Measurements from ENCODE around the gene CMIP.

The CMIP gene

DNA sequence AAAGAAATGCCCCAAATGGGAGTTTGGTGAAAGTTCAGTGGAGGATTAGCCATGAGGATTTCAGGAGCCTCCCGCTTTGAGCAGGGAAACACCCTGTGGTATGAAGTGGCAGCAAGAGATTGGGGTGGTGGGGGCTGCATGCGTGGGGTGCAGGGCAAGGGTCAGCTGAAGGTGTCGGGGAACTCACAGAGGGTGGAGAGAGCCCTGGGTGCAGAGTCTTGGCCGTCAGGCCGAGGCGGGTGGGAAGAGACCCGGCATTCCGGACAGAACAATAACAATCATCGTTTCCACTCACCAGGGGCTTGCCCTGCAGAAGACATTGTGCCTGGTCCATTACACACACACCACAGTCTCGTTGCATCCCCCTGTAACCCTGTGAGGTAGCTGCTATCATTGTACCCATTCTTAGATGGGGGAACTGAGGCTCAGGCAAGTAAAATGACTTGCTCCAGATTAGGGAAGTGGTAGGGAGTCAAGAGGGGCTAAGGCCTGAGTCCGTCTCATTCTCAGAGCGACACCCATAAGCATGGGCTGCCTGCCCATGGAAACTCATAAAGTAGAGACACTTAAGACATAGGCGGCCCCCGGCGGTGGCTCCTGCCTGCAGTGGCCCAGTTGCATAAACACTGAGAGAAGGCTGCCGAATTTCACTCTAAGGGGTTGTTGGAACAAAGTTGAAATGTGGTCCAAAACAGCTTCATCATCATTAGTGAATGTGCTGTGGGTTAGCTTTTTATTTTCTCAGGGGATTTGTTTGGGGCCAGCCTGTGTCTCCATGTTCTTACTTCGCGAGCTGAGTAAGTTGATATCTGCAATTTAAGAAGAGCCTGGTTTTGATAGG lies 93.3 kb downstream of the CMIP start:
- Histone ChIP-seq H2AFZ (no peak overlapping the region), H3K27ac (no peak overlapping the region), H3K9me3 (ENCODE audit: control insufficient read depth, low read length) (no peaks in the 10 kb centered on the region), H3K36me3 (ENCODE audit: control insufficient read depth, insufficient read depth, low read length) (no peaks in the 10 kb centered on the region), H3K79me2 (peaks cover 21% of the 10 kb centered on the region), H3K4me3 (ENCODE audit: low read depth, low read length) (no peak overlapping the region), H3K27me3 (ENCODE audit: control insufficient read depth, insufficient read depth, low read length) (no peaks in the 10 kb centered on the region), H3K9ac (no peak overlapping the region), H3K4me2 (ENCODE audit: low read length) (peak overlapping the region; percentile 42), H3K4me1 (peaks cover 10% of the 10 kb centered on the region)
- TF ChIP-seq, protein P1, sequence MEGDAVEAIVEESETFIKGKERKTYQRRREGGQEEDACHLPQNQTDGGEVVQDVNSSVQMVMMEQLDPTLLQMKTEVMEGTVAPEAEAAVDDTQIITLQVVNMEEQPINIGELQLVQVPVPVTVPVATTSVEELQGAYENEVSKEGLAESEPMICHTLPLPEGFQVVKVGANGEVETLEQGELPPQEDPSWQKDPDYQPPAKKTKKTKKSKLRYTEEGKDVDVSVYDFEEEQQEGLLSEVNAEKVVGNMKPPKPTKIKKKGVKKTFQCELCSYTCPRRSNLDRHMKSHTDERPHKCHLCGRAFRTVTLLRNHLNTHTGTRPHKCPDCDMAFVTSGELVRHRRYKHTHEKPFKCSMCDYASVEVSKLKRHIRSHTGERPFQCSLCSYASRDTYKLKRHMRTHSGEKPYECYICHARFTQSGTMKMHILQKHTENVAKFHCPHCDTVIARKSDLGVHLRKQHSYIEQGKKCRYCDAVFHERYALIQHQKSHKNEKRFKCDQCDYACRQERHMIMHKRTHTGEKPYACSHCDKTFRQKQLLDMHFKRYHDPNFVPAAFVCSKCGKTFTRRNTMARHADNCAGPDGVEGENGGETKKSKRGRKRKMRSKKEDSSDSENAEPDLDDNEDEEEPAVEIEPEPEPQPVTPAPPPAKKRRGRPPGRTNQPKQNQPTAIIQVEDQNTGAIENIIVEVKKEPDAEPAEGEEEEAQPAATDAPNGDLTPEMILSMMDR (IDR thresholded peaks at IDR 0.05): no peak

DNA sequence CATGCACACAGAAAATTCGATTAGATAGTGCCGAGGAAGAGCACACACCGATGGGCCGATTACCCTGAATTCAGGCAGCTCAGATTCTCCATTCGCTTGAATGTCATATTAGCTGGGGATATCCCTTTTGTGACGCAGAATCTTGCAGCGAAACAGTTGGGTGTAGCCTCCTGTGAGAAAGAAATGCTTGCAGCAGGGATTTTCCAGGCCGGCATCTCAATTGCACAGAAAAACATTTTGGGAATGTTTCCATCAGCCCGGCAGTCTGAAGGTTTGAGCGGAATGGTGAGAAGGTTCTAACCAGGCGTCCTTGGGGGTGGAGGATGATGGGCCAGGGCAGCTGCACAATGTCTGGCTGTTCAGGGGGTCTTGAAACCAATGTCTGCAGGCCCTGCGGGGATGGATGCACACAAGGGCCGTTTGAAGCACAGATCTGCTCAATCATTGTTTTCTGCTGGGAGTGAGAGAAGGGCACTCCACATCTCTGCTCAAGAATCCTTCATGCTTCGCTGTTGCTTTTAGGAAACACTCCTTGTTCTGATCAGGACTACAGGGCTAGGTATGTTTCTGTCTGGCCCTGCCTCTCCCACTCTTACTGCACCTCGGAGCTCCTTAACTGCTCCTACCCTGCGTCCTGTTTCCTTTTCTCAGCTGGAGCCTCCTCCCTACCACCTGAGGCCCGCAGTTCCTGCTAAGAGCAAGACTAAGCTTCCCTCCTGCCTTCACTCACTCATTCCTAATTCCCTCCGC lies 94.6 kb downstream of the CMIP start:
- Histone ChIP-seq H3K4me3 (ENCODE audit: low read depth, low read length) (no peak overlapping the region), H3K36me3 (ENCODE audit: control insufficient read depth, insufficient read depth, low read length) (no peaks in the 10 kb centered on the region), H3K27me3 (ENCODE audit: control insufficient read depth, insufficient read depth, low read length) (no peaks in the 10 kb centered on the region), H2AFZ (no peak overlapping the region), H3K9ac (no peak overlapping the region), H3K9me3 (ENCODE audit: control insufficient read depth, low read length) (no peaks in the 10 kb centered on the region), H3K4me1 (peaks cover 10% of the 10 kb centered on the region), H3K79me2 (peaks cover 32% of the 10 kb centered on the region), H3K27ac (no peak overlapping the region), H3K4me2 (ENCODE audit: low read length) (peak overlapping the region; percentile 42)
- TF ChIP-seq, protein P1 (IDR thresholded peaks at IDR 0.05): no peak

DNA sequence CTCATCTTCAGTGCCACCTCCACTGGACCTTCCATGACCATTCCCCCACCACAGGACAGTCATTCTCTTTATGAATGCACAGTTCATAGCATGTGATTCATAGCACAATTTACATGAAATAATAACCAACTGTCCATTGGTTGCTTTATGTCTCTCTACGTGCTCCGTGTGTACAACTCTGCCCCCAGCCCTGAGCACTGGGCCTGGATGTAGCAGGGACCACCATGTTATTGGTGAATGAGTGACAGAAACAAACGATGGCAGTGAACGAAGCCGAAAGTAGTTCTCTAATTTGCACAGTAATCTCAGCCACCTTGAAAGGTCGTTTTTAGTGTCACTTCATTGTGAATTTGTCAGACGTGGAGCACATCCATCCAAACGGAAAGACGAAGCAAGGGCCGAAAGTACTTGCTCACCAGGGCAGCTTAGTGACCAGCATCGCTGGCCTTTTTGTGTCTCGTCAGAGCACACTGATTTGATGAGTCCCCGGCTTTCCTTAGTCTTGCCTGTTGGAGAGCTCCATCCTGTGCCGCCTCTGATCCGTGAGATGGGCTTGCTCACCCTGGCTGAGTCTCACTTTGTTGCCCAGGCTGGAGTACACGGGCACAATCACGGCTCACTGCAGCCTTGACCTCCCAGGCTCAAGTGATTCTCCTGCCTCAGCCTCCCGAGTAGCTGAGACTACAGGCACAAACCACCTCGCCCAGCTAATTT lies 95.3 kb downstream of the CMIP start:
- Histone ChIP-seq H3K4me2 (ENCODE audit: low read length) (no peak overlapping the region), H2AFZ (no peak overlapping the region), H3K27ac (no peak overlapping the region), H3K4me3 (ENCODE audit: low read depth, low read length) (no peak overlapping the region), H3K79me2 (peaks cover 34% of the 10 kb centered on the region), H3K4me1 (peaks cover 10% of the 10 kb centered on the region), H3K9ac (no peak overlapping the region), H3K9me3 (ENCODE audit: control insufficient read depth, low read length) (no peaks in the 10 kb centered on the region), H3K27me3 (ENCODE audit: control insufficient read depth, insufficient read depth, low read length) (no peaks in the 10 kb centered on the region), H3K36me3 (ENCODE audit: control insufficient read depth, insufficient read depth, low read length) (no peaks in the 10 kb centered on the region)
- TF ChIP-seq, protein P1 (IDR thresholded peaks at IDR 0.05): no peak

DNA sequence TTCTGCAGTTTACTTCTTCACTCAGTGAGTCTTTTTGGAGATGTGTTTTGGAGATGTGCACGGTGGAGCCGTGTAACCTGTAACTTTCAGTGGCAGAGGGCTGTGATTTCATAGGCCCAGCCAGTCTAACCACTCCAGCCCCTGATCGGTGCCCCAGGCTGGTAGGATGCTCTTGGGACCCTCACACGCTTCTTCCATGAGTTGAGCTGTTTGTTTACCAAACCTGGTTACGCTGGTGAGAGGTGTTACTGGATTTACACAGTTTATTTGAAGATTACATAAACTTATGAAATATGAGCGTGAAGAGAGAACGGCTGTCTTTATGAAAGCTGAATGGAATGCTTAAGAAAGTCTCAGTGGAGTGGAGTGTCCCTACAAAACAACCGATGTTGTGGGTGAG lies 96.7 kb downstream of the CMIP start:
- Histone ChIP-seq H3K9me3 (ENCODE audit: control insufficient read depth, low read length) (no peaks in the 10 kb centered on the region), H3K27me3 (ENCODE audit: control insufficient read depth, insufficient read depth, low read length) (no peaks in the 10 kb centered on the region), H3K27ac (no peak overlapping the region), H3K4me3 (ENCODE audit: low read depth, low read length) (no peak overlapping the region), H3K9ac (no peak overlapping the region), H2AFZ (no peak overlapping the region), H3K4me1 (peaks cover 10% of the 10 kb centered on the region), H3K4me2 (ENCODE audit: low read length) (no peak overlapping the region), H3K79me2 (peaks cover 44% of the 10 kb centered on the region), H3K36me3 (ENCODE audit: control insufficient read depth, insufficient read depth, low read length) (no peaks in the 10 kb centered on the region)
- TF ChIP-seq, protein P1 (IDR thresholded peaks at IDR 0.05): no peak

All from parathyroid adenoma (tissue), 2 donors.